ENCODE data around the gene TIMM23.
"Not testable (repeated sequence)": the region's sequence is repeated elsewhere in the genome, so short reads cannot be mapped to it uniquely, and the experiment has no call there.

GRCh38 chr10:45947363-45947762 is 24.9 kb upstream of the TIMM23 start:
- not testable (repeated sequence) for TF ChIP-seq CTCF (conservative IDR thresholded peaks at IDR 0.05; ENCODE audit: low read depth, low read length); POLR2A (IDR thresholded peaks at IDR 0.05; ENCODE audit: low read depth, low read length); MXI1 (IDR thresholded peaks at IDR 0.05; ENCODE audit: borderline replicate concordance, low read depth, low read length); RAD21 (IDR thresholded peaks at IDR 0.05; ENCODE audit: low read length); MAZ (IDR thresholded peaks at IDR 0.05; ENCODE audit: borderline replicate concordance, low read depth, low read length); BHLHE40 (IDR thresholded peaks at IDR 0.05; ENCODE audit: low read depth, low read length); MAFK (IDR thresholded peaks at IDR 0.05; ENCODE audit: low read depth, low read length)
- TF ChIP-seq, protein P1, sequence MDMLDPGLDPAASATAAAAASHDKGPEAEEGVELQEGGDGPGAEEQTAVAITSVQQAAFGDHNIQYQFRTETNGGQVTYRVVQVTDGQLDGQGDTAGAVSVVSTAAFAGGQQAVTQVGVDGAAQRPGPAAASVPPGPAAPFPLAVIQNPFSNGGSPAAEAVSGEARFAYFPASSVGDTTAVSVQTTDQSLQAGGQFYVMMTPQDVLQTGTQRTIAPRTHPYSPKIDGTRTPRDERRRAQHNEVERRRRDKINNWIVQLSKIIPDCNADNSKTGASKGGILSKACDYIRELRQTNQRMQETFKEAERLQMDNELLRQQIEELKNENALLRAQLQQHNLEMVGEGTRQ (IDR thresholded peaks at IDR 0.05; ENCODE audit: low read depth, low read length) = not testable (repeated sequence)
- TF ChIP-seq, protein P2, sequence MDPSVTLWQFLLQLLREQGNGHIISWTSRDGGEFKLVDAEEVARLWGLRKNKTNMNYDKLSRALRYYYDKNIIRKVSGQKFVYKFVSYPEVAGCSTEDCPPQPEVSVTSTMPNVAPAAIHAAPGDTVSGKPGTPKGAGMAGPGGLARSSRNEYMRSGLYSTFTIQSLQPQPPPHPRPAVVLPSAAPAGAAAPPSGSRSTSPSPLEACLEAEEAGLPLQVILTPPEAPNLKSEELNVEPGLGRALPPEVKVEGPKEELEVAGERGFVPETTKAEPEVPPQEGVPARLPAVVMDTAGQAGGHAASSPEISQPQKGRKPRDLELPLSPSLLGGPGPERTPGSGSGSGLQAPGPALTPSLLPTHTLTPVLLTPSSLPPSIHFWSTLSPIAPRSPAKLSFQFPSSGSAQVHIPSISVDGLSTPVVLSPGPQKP (IDR thresholded peaks at IDR 0.05; ENCODE audit: borderline replicate concordance, low read depth, low read length) = not testable (repeated sequence)
